ENCODE results near the gene CDT1. TPM values are rescaled to one million over a fixed set of nuclear protein-coding genes. Genes with fewer than 3 reads are reported as not detected.

The CDT1 gene
- total RNA-seq, 1 experiment from 2014 or later: 154 TPM

DNA sequence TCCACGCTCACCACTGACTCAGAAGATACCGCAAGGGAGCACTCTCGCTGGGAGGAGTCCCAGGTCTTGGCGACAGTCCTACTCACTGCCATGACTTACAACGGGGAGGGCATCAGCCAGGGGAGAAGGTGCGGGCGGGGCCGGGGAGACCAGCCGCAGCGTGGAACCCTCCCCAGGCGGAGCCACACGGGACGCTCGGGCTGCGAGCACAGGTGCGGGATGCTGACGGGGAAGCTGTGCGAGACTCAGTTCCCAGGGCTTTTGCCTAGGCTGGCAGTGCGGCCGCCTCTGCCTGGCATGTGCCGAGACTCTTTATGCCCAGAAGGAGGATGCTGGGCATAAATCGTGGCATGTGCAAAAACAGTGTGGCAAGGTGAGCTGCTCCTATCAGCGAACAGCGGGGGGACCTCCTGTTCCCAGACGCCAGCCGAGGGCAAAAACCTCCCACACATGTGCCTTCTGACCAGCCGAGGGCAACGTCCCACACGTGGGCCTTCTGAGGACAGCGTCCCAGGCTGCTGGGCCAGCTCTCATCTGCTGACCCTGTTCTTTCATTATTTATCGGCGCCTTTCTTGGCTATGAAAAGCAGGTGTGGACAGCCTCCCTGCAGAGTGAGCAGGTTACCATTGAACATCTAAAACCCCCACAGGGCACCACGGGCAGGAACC, 47.1 kb downstream of the CDT1 start:
- Mint-ChIP-seq H3K36me3 (peaks cover 15% of the 10 kb centered on the region), H3K9me3 (no peaks in the 10 kb centered on the region; the same call in 1 of the 2 replicates), H3K27ac (no peak overlapping the region), H3K4me3 (no peak overlapping the region), H3K27me3 (ENCODE audit: low read depth) (no peaks in the 10 kb centered on the region), H3K4me1 (peaks cover 9% of the 10 kb centered on the region)
- no peak for DNase-seq (ENCODE audit: low spot score)
- ChIA-PET CTCF (interaction anchor here (1.0 to 1.8 kb wide), 2 partner anchors 8 to 113 kb away, joined by 3 to 7 read pairs; no protein-coding TSS in a partner anchor), POLR2A (no interaction called here)
- no peak for ATAC-seq
- TF ChIP-seq PRDM15 (CRISPR knock-in tag; IDR thresholded peaks at IDR 0.05) (no peak), ELF4 (CRISPR knock-in tag; IDR thresholded peaks at IDR 0.05; ENCODE audit: low read depth) (no peak), AFF4 (CRISPR knock-in tag; IDR thresholded peaks at IDR 0.05; ENCODE audit: borderline replicate concordance) (no peak), FOXP1 (CRISPR knock-in tag; IDR thresholded peaks at IDR 0.05; ENCODE audit: borderline replicate concordance) (no peak), CREB1 (CRISPR knock-in tag; IDR thresholded peaks at IDR 0.05) (no peak), NR2C2 (CRISPR knock-in tag; IDR thresholded peaks at IDR 0.05) (no peak), MXD4 (CRISPR knock-in tag; IDR thresholded peaks at IDR 0.05; ENCODE audit: borderline replicate concordance) (no peak), HMGA2 (CRISPR knock-in tag; IDR thresholded peaks at IDR 0.05) (no peak), SOX15 (CRISPR knock-in tag; IDR thresholded peaks at IDR 0.05) (no peak), EMX1 (CRISPR knock-in tag; IDR thresholded peaks at IDR 0.05) (no peak), FOXK1 (CRISPR knock-in tag; IDR thresholded peaks at IDR 0.05) (no peak), ATF1 (CRISPR knock-in tag; IDR thresholded peaks at IDR 0.05) (no peak), ZNF232 (CRISPR knock-in tag; IDR thresholded peaks at IDR 0.05) (no peak), NFE2L1 (CRISPR knock-in tag; IDR thresholded peaks at IDR 0.05) (no peak)
- TF ChIP-seq, protein P1, sequence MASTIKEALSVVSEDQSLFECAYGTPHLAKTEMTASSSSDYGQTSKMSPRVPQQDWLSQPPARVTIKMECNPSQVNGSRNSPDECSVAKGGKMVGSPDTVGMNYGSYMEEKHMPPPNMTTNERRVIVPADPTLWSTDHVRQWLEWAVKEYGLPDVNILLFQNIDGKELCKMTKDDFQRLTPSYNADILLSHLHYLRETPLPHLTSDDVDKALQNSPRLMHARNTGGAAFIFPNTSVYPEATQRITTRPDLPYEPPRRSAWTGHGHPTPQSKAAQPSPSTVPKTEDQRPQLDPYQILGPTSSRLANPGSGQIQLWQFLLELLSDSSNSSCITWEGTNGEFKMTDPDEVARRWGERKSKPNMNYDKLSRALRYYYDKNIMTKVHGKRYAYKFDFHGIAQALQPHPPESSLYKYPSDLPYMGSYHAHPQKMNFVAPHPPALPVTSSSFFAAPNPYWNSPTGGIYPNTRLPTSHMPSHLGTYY (CRISPR knock-in tag; IDR thresholded peaks at IDR 0.05): no peak
- TF ChIP-seq, protein P2, sequence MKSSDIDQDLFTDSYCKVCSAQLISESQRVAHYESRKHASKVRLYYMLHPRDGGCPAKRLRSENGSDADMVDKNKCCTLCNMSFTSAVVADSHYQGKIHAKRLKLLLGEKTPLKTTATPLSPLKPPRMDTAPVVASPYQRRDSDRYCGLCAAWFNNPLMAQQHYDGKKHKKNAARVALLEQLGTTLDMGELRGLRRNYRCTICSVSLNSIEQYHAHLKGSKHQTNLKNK (CRISPR knock-in tag; IDR thresholded peaks at IDR 0.05): no peak
- TF ChIP-seq, protein P3, sequence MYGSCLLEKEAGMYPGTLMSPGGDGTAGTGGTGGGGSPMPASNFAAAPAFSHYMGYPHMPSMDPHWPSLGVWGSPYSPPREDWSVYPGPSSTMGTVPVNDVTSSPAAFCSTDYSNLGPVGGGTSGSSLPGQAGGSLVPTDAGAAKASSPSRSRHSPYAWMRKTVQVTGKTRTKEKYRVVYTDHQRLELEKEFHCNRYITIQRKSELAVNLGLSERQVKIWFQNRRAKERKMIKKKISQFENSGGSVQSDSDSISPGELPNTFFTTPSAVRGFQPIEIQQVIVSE (CRISPR knock-in tag; IDR thresholded peaks at IDR 0.05; ENCODE audit: borderline replicate concordance): no peak
- TF ChIP-seq, protein P4, sequence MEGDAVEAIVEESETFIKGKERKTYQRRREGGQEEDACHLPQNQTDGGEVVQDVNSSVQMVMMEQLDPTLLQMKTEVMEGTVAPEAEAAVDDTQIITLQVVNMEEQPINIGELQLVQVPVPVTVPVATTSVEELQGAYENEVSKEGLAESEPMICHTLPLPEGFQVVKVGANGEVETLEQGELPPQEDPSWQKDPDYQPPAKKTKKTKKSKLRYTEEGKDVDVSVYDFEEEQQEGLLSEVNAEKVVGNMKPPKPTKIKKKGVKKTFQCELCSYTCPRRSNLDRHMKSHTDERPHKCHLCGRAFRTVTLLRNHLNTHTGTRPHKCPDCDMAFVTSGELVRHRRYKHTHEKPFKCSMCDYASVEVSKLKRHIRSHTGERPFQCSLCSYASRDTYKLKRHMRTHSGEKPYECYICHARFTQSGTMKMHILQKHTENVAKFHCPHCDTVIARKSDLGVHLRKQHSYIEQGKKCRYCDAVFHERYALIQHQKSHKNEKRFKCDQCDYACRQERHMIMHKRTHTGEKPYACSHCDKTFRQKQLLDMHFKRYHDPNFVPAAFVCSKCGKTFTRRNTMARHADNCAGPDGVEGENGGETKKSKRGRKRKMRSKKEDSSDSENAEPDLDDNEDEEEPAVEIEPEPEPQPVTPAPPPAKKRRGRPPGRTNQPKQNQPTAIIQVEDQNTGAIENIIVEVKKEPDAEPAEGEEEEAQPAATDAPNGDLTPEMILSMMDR (IDR thresholded peaks at IDR 0.05): no peak

Data from WTC11 (cell line).